Measurements from ENCODE around the gene ATXN1.

Gene ATXN1

GRCh38 chr6:16782278-16782677 lies 21.0 kb upstream of the ATXN1 start:
- no peak overlapping the region for H3K4me2 ChIP-seq (ENCODE audit: low read depth, low read length, poor library complexity, severe bottlenecking)
- H3K9ac ChIP-seq (ENCODE audit: low read length): no peak overlapping the region
- no peaks in the 10 kb centered on the region for H3K36me3 ChIP-seq (ENCODE audit: low read length)
- no peaks in the 10 kb centered on the region for H3K9me3 ChIP-seq (ENCODE audit: insufficient read depth, low read length)
- no peak overlapping the region for H3K27ac ChIP-seq (ENCODE audit: low read depth, low read length)
- no peak overlapping the region for H2AFZ ChIP-seq (ENCODE audit: low read depth, low read length, severe bottlenecking)
- no peak overlapping the region for H3K4me3 ChIP-seq (ENCODE audit: insufficient read depth, low read length, poor library complexity, severe bottlenecking)
- H3K9me2 ChIP-seq (replicated peaks; ENCODE audit: insufficient read depth, low read length): no peaks in the 10 kb centered on the region
- no peaks in the 10 kb centered on the region for H4K20me1 ChIP-seq (ENCODE audit: low read depth, low read length)
- H3K27me3 ChIP-seq (ENCODE audit: low read length): no peaks in the 10 kb centered on the region
- H3F3A ChIP-seq (ENCODE audit: insufficient read depth): no peaks in the 10 kb centered on the region
- H3K79me2 ChIP-seq (ENCODE audit: insufficient read depth, low read length): no peaks in the 10 kb centered on the region
- no peak for TF ChIP-seq EZH2phosphoT487 (conservative IDR thresholded peaks at IDR 0.05; ENCODE audit: low read length)
- TF ChIP-seq, protein P1, sequence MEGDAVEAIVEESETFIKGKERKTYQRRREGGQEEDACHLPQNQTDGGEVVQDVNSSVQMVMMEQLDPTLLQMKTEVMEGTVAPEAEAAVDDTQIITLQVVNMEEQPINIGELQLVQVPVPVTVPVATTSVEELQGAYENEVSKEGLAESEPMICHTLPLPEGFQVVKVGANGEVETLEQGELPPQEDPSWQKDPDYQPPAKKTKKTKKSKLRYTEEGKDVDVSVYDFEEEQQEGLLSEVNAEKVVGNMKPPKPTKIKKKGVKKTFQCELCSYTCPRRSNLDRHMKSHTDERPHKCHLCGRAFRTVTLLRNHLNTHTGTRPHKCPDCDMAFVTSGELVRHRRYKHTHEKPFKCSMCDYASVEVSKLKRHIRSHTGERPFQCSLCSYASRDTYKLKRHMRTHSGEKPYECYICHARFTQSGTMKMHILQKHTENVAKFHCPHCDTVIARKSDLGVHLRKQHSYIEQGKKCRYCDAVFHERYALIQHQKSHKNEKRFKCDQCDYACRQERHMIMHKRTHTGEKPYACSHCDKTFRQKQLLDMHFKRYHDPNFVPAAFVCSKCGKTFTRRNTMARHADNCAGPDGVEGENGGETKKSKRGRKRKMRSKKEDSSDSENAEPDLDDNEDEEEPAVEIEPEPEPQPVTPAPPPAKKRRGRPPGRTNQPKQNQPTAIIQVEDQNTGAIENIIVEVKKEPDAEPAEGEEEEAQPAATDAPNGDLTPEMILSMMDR (IDR thresholded peaks at IDR 0.05; ENCODE audit: insufficient read depth, low read length, poor library complexity, severe bottlenecking): no peak

DNA sequence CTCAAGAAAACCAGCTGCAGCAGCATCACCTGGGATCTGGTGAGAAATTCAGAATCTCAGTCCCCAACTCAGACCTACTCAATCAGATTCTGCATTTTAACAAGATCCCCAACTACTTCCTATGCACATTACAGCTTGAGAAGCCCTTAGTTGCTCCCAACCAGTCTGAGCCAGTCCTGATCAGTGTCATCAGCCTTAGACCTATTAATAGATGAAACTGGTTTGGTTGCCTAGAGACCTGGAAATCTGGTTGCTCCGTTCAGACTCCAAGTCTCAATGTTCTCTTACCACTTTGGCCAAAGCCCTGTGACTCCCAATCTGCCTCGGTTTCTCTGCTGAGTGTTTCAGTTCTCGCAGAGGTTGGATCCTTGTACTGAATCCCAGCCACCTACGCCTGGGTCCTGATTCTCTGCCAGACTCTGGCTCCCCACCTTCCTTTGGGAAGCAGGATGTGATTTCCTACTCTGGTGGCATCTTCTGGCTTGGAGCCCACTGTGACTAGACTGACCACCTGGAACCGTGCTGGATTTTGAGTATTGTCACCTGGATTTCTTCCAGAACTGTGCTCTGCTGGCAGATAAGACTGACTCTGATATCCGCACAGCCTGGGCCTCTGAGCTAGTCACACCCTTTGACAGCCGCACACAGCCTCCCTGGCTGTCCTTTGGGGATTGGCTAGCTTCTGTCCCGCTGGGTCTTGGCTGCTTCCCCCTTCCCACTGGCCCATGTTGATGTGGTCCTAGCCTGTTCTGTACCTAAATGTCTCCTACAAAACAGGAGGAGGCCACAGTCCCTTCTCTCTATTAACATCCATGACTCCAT lies 20.3 kb upstream of the ATXN1 start:
- no peaks in the 10 kb centered on the region for H3K27me3 ChIP-seq (ENCODE audit: low read length)
- H3K36me3 ChIP-seq (ENCODE audit: low read length): no peaks in the 10 kb centered on the region
- no peak for TF ChIP-seq EZH2phosphoT487 (conservative IDR thresholded peaks at IDR 0.05; ENCODE audit: low read length)
- TF ChIP-seq, protein P1 (IDR thresholded peaks at IDR 0.05; ENCODE audit: insufficient read depth, low read length, poor library complexity, severe bottlenecking): no peak
- H3K4me2 ChIP-seq (ENCODE audit: low read depth, low read length, poor library complexity, severe bottlenecking): no peak overlapping the region
- H3K9me3 ChIP-seq (ENCODE audit: insufficient read depth, low read length): no peaks in the 10 kb centered on the region
- no peak overlapping the region for H2AFZ ChIP-seq (ENCODE audit: low read depth, low read length, severe bottlenecking)
- no peaks in the 10 kb centered on the region for H3K9me2 ChIP-seq (replicated peaks; ENCODE audit: insufficient read depth, low read length)
- no peak overlapping the region for H3K9ac ChIP-seq (ENCODE audit: low read length)
- H3K79me2 ChIP-seq (ENCODE audit: insufficient read depth, low read length): no peaks in the 10 kb centered on the region
- no peak overlapping the region for H3K4me3 ChIP-seq (ENCODE audit: insufficient read depth, low read length, poor library complexity, severe bottlenecking)
- H3K27ac ChIP-seq (ENCODE audit: low read depth, low read length): no peak overlapping the region
- H4K20me1 ChIP-seq (ENCODE audit: low read depth, low read length): no peaks in the 10 kb centered on the region
- no peaks in the 10 kb centered on the region for H3F3A ChIP-seq (ENCODE audit: insufficient read depth)

DNA sequence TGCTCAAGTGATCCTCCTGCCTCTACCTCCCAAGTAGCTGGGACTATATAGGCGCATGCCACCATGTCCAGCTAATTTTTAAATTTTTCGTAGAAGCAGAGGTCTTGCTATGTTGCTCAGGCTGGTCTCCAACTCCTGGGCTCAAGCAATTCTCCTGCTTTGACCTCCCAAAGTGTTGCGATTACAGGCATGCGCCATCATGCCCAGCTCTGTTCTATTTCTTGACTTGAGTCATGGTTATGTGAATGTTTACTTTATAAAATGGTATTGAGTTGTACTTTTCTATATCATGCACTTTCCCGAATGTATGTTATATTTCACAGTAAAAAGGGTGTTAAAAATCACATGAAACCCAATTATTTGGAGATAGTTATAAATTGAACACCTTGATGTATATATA lies 17.3 kb upstream of the ATXN1 start:
- Histone ChIP-seq H3K79me2 (ENCODE audit: insufficient read depth, low read length) (no peaks in the 10 kb centered on the region), H3K4me2 (ENCODE audit: low read depth, low read length, poor library complexity, severe bottlenecking) (no peak overlapping the region), H2AFZ (ENCODE audit: low read depth, low read length, severe bottlenecking) (no peak overlapping the region), H3K9ac (ENCODE audit: low read length) (no peak overlapping the region), H3K9me2 (replicated peaks; ENCODE audit: insufficient read depth, low read length) (no peaks in the 10 kb centered on the region), H3K27me3 (ENCODE audit: low read length) (no peaks in the 10 kb centered on the region), H3K27ac (ENCODE audit: low read depth, low read length) (no peak overlapping the region), H3K9me3 (ENCODE audit: insufficient read depth, low read length) (no peaks in the 10 kb centered on the region), H4K20me1 (ENCODE audit: low read depth, low read length) (no peaks in the 10 kb centered on the region), H3K4me3 (ENCODE audit: insufficient read depth, low read length, poor library complexity, severe bottlenecking) (no peak overlapping the region), H3F3A (ENCODE audit: insufficient read depth) (no peaks in the 10 kb centered on the region), H3K36me3 (ENCODE audit: low read length) (no peaks in the 10 kb centered on the region)
- no peak for TF ChIP-seq EZH2phosphoT487 (conservative IDR thresholded peaks at IDR 0.05; ENCODE audit: low read length)
- TF ChIP-seq, protein P1 (IDR thresholded peaks at IDR 0.05; ENCODE audit: insufficient read depth, low read length, poor library complexity, severe bottlenecking): no peak
